GM23338 (cell line): ENCODE results near the gene GHSR. TPM values are rescaled to one million over a fixed set of nuclear protein-coding genes. Genes with fewer than 3 reads are reported as not detected.

ENCODE experiments used
- ATAC-seq: fragments of 200-7000 bp; cut with Tn5 transposase; 3 replicates; pipeline ENCODE4 v1.9.1; 2020
- DNase-seq: peaks from one replicate; pipeline ENCODE4 v3.0.0-alpha.2; 2015; ENCODE audit warnings: low spot score
- H2AFZ ChIP-seq: fragments of 200-600 bp; sonication (generic); 2 replicates; pipeline ENCODE4 v1.8.0; 2016; ENCODE audit warnings: antibody characterized with exemption, mild to moderate bottlenecking, moderate library complexity
- H3F3A ChIP-seq: fragments of 200-600 bp; sonication (generic); replicated peaks from 2 replicates; pipeline ENCODE4 v1.8.0; 2017; ENCODE audit warnings: antibody characterized with exemption, mixed run types, low read depth
- H3K27ac ChIP-seq: fragments of 200-600 bp; sonication (generic); 2 replicates; pipeline ENCODE4 v1.6.1; 2016; ENCODE audit warnings: low read depth
- H3K27me3 ChIP-seq: fragments of 200-600 bp; sonication (generic); 2 replicates; pipeline ENCODE4 v1.8.0; 2016; ENCODE audit warnings: mild to moderate bottlenecking, mixed run types, moderate library complexity; ENCODE audit not compliant: insufficient read depth
- H3K36me3 ChIP-seq: fragments of 200-600 bp; sonication (generic); 2 replicates; pipeline ENCODE4 v1.8.0; 2016; ENCODE audit warnings: mild to moderate bottlenecking; ENCODE audit not compliant: insufficient read depth
- H3K4me1 ChIP-seq: fragments of 200-600 bp; sonication (generic); 2 replicates; pipeline ENCODE4 v1.8.0; 2016; ENCODE audit warnings: mild to moderate bottlenecking, moderate library complexity; ENCODE audit not compliant: insufficient read depth
- H3K4me2 ChIP-seq: fragments of 200-600 bp; sonication (generic); 2 replicates; pipeline ENCODE4 v1.7.1; 2017; ENCODE audit warnings: mixed run types
- H3K4me3 ChIP-seq: fragments of 200-600 bp; sonication (generic); 2 replicates; pipeline ENCODE4 v1.6.1; 2016; ENCODE audit warnings: mixed run types
- H3K79me2 ChIP-seq: fragments of 200-600 bp; sonication (generic); replicated peaks from 2 replicates; pipeline ENCODE4 v1.8.0; 2017; ENCODE audit warnings: mild to moderate bottlenecking; ENCODE audit not compliant: insufficient read depth
- H3K9me2 ChIP-seq: fragments of 200-600 bp; sonication (generic); 2 replicates; pipeline ENCODE4 v1.8.0; 2017; ENCODE audit not compliant: insufficient read depth
- H4K20me1 ChIP-seq: fragments of 200-600 bp; sonication (generic); replicated peaks from 2 replicates; pipeline ENCODE4 v1.8.0; 2017; ENCODE audit warnings: mild to moderate bottlenecking; ENCODE audit not compliant: insufficient read depth
- H3K27ac Mint-ChIP-seq: 2 replicates; pipeline ENCODE4 v1.8.0; 2020; ENCODE audit warnings: inconsistent platforms, mild to moderate bottlenecking, moderate library complexity, mixed read lengths
- H3K27me3 Mint-ChIP-seq: 3 replicates; pipeline ENCODE4 v1.8.0; 2022; ENCODE audit warnings: low read depth, mild to moderate bottlenecking, moderate library complexity, mixed read lengths, inconsistent platforms; ENCODE audit not compliant: insufficient read depth, poor library complexity
- H3K36me3 Mint-ChIP-seq: 3 replicates; pipeline ENCODE4 v1.8.0; 2021; ENCODE audit warnings: low read depth, mild to moderate bottlenecking, inconsistent platforms, moderate library complexity, mixed read lengths
- H3K4me1 Mint-ChIP-seq: 3 replicates; pipeline ENCODE4 v1.8.0; 2020; ENCODE audit warnings: mild to moderate bottlenecking, inconsistent platforms, mixed read lengths
- H3K4me3 Mint-ChIP-seq: 3 replicates; pipeline ENCODE4 v1.8.0; 2021; ENCODE audit warnings: moderate library complexity, mild to moderate bottlenecking, inconsistent platforms, mixed read lengths
- H3K9me3 Mint-ChIP-seq: 3 replicates; pipeline ENCODE4 v1.8.0; 2020; ENCODE audit warnings: moderate library complexity, mild to moderate bottlenecking, inconsistent platforms, mixed read lengths
- EZH2 ChIP-seq: fragments of 200-600 bp; sonication (generic); IDR thresholded peaks from one replicate; pipeline ENCODE4 v1.8.0; 2017; ENCODE audit warnings: antibody characterized with exemption, mild to moderate bottlenecking, low read depth; ENCODE audit not compliant: unreplicated experiment
- POLR2AphosphoS5 ChIP-seq: IDR thresholded peaks from 2 replicates; pipeline ENCODE4 v1.6.1; 2016; ENCODE audit warnings: antibody characterized with exemption, low read depth
- STAT1 ChIP-seq: IDR thresholded peaks from one replicate; pipeline ENCODE4 v1.6.1; 2016; ENCODE audit warnings: antibody characterized with exemption; ENCODE audit not compliant: unreplicated experiment
- ZNF331 ChIP-seq: fragments of 250-450 bp; sonication (Bioruptor Pico); IDR thresholded peaks from 2 replicates; pipeline ENCODE4 v1.5.0; 2020; ENCODE audit warnings: low read depth, mild to moderate bottlenecking, moderate library complexity
- polyA plus RNA-seq: library from polyadenylated mRNA; unstranded; fragments of >200 nt; fragmentation: Nextera tagmentation; extraction: Ambion mirVana; gene quantifications from 2 replicates; pipeline ENCODE4 v1.2.1, GENCODE V29; 2016
- total RNA-seq: library from RNA; depleted of rRNA; stranded (reverse); fragments of >200 nt; shearing (Covaris generic); gene quantifications from 2 replicates; pipeline ENCODE4 v1.2.3, GENCODE V29; 2014
- TF ChIP-seq, protein P1 (sequence below): IDR thresholded peaks from 2 replicates; pipeline ENCODE4 v1.6.1; 2016; ENCODE audit warnings: antibody characterized with exemption
- TF ChIP-seq, protein P2 (sequence below): IDR thresholded peaks from one replicate; pipeline ENCODE4 v1.6.1; 2018; ENCODE audit warnings: antibody characterized with exemption; ENCODE audit not compliant: unreplicated experiment
- TF ChIP-seq, protein P3 (sequence below): fragments of 250-450 bp; sonication (Bioruptor Pico); IDR thresholded peaks from 2 replicates; pipeline ENCODE4 v1.5.0; 2020; ENCODE audit warnings: mild to moderate bottlenecking, moderate library complexity

Gene GHSR
- total and polyA plus RNA-seq, 2 experiments from 2014 or later, result not detected

DNA sequence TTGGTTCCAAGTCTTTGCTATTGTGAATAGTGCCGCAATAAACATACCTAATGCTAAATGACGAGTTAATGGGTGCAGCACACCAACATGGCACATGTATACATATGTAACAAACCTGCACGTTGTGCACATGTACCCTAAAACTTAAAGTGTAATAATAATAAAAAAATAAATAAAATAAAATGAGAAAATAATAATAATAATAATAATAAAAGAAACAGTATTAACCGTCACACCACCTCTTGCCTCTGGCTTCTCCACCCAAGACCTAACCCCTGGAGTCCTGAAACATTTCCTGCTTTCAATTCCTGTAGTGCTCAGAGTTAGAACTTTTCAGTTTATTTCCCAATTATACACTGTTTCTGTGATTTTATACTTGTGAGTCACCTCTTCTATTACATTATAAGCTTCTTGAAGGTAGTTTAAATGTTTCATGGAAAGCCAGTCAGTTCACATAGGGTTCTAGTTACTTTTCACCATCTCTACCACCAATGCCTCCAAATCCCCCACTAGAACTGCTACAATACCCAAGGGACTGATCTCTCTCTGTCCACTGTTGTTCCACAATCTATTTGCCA, 18.4 kb upstream of the GHSR start:
- no peak overlapping the region for H3K4me3 ChIP-seq
- H3K79me2 ChIP-seq, result no peaks in the 10 kb centered on the region
- H3F3A ChIP-seq, result no peaks in the 10 kb centered on the region
- no peak overlapping the region for H3K27ac ChIP-seq
- Mint-ChIP-seq H3K36me3 (no peaks in the 10 kb centered on the region), H3K27me3 (no peaks in the 10 kb centered on the region), H3K4me3 (no peak overlapping the region), H3K9me3 (peaks cover 6% of the 10 kb centered on the region), H3K27ac (no peak overlapping the region), H3K4me1 (no peaks in the 10 kb centered on the region)
- no peaks in the 10 kb centered on the region for H4K20me1 ChIP-seq
- DNase-seq, result no peak
- no peaks in the 10 kb centered on the region for H3K27me3 ChIP-seq
- no peak for TF ChIP-seq POLR2AphosphoS5
- no peak for TF ChIP-seq STAT1
- TF ChIP-seq, protein P1, sequence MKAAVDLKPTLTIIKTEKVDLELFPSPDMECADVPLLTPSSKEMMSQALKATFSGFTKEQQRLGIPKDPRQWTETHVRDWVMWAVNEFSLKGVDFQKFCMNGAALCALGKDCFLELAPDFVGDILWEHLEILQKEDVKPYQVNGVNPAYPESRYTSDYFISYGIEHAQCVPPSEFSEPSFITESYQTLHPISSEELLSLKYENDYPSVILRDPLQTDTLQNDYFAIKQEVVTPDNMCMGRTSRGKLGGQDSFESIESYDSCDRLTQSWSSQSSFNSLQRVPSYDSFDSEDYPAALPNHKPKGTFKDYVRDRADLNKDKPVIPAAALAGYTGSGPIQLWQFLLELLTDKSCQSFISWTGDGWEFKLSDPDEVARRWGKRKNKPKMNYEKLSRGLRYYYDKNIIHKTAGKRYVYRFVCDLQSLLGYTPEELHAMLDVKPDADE, result no peak
- no peak for TF ChIP-seq ZNF331 (CRISPR knock-in tag)
- TF ChIP-seq EZH2, result no peak
- TF ChIP-seq, protein P2, sequence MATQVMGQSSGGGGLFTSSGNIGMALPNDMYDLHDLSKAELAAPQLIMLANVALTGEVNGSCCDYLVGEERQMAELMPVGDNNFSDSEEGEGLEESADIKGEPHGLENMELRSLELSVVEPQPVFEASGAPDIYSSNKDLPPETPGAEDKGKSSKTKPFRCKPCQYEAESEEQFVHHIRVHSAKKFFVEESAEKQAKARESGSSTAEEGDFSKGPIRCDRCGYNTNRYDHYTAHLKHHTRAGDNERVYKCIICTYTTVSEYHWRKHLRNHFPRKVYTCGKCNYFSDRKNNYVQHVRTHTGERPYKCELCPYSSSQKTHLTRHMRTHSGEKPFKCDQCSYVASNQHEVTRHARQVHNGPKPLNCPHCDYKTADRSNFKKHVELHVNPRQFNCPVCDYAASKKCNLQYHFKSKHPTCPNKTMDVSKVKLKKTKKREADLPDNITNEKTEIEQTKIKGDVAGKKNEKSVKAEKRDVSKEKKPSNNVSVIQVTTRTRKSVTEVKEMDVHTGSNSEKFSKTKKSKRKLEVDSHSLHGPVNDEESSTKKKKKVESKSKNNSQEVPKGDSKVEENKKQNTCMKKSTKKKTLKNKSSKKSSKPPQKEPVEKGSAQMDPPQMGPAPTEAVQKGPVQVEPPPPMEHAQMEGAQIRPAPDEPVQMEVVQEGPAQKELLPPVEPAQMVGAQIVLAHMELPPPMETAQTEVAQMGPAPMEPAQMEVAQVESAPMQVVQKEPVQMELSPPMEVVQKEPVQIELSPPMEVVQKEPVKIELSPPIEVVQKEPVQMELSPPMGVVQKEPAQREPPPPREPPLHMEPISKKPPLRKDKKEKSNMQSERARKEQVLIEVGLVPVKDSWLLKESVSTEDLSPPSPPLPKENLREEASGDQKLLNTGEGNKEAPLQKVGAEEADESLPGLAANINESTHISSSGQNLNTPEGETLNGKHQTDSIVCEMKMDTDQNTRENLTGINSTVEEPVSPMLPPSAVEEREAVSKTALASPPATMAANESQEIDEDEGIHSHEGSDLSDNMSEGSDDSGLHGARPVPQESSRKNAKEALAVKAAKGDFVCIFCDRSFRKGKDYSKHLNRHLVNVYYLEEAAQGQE, result no peak
- TF ChIP-seq, protein P3, sequence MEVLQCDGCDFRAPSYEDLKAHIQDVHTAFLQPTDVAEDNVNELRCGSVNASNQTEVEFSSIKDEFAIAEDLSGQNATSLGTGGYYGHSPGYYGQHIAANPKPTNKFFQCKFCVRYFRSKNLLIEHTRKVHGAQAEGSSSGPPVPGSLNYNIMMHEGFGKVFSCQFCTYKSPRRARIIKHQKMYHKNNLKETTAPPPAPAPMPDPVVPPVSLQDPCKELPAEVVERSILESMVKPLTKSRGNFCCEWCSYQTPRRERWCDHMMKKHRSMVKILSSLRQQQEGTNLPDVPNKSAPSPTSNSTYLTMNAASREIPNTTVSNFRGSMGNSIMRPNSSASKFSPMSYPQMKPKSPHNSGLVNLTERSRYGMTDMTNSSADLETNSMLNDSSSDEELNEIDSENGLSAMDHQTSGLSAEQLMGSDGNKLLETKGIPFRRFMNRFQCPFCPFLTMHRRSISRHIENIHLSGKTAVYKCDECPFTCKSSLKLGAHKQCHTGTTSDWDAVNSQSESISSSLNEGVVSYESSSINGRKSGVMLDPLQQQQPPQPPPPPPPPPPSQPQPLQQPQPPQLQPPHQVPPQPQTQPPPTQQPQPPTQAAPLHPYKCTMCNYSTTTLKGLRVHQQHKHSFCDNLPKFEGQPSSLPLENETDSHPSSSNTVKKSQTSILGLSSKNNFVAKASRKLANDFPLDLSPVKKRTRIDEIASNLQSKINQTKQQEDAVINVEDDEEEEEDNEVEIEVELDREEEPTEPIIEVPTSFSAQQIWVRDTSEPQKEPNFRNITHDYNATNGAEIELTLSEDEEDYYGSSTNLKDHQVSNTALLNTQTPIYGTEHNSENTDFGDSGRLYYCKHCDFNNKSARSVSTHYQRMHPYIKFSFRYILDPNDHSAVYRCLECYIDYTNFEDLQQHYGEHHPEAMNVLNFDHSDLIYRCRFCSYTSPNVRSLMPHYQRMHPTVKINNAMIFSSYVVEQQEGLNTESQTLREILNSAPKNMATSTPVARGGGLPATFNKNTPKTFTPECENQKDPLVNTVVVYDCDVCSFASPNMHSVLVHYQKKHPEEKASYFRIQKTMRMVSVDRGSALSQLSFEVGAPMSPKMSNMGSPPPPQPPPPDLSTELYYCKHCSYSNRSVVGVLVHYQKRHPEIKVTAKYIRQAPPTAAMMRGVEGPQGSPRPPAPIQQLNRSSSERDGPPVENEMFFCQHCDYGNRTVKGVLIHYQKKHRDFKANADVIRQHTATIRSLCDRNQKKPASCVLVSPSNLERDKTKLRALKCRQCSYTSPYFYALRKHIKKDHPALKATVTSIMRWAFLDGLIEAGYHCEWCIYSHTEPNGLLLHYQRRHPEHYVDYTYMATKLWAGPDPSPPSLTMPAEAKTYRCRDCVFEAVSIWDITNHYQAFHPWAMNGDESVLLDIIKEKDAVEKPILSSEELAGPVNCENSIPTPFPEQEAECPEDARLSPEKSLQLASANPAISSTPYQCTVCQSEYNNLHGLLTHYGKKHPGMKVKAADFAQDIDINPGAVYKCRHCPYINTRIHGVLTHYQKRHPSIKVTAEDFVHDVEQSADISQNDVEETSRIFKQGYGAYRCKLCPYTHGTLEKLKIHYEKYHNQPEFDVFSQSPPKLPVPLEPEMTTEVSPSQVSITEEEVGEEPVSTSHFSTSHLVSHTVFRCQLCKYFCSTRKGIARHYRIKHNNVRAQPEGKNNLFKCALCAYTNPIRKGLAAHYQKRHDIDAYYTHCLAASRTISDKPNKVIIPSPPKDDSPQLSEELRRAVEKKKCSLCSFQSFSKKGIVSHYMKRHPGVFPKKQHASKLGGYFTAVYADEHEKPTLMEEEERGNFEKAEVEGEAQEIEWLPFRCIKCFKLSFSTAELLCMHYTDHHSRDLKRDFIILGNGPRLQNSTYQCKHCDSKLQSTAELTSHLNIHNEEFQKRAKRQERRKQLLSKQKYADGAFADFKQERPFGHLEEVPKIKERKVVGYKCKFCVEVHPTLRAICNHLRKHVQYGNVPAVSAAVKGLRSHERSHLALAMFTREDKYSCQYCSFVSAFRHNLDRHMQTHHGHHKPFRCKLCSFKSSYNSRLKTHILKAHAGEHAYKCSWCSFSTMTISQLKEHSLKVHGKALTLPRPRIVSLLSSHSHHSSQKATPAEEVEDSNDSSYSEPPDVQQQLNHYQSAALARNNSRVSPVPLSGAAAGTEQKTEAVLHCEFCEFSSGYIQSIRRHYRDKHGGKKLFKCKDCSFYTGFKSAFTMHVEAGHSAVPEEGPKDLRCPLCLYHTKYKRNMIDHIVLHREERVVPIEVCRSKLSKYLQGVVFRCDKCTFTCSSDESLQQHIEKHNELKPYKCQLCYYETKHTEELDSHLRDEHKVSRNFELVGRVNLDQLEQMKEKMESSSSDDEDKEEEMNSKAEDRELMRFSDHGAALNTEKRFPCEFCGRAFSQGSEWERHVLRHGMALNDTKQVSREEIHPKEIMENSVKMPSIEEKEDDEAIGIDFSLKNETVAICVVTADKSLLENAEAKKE (CRISPR knock-in tag), result no peak
- no peaks in the 10 kb centered on the region for H3K9me2 ChIP-seq
- no peak overlapping the region for H3K4me2 ChIP-seq
- no peak for ATAC-seq
- H3K36me3 ChIP-seq, result no peaks in the 10 kb centered on the region
- H2AFZ ChIP-seq, result no peak overlapping the region; the same call in 1 of the 2 replicates
- H3K4me1 ChIP-seq, result no peaks in the 10 kb centered on the region
